ENCODE data around the gene ELMO2.

ELMO2 gene

GRCh38 chr20:46420878-46421277 lies 14.5 kb upstream of the ELMO2 start:
- Histone ChIP-seq H3K4me1 (ENCODE audit: insufficient read depth, low read length) (no peaks in the 10 kb centered on the region), H3K27me3 (ENCODE audit: insufficient read depth, low read length) (peaks cover 2% of the 10 kb centered on the region), H3K36me3 (ENCODE audit: insufficient read depth, low read length) (no peaks in the 10 kb centered on the region), H2AFZ (ENCODE audit: low read depth, low read length) (no peak overlapping the region), H3K4me3 (ENCODE audit: low read length) (no peak overlapping the region), H3K9me3 (ENCODE audit: low read length) (no peaks in the 10 kb centered on the region)

- no peaks in the 10 kb centered on the region for H3K4me1 ChIP-seq (ENCODE audit: insufficient read depth, low read length)
- H3K4me3 ChIP-seq (ENCODE audit: low read length): no peak overlapping the region
- no peaks in the 10 kb centered on the region for H3K36me3 ChIP-seq (ENCODE audit: insufficient read depth, low read length)
- H3K9me3 ChIP-seq (ENCODE audit: low read length): no peaks in the 10 kb centered on the region
- H2AFZ ChIP-seq (ENCODE audit: low read depth, low read length): no peak overlapping the region
- peaks cover 2% of the 10 kb centered on the region for H3K27me3 ChIP-seq (ENCODE audit: insufficient read depth, low read length)
Measured at GRCh38 chr20:46419882-46420281, 13.5 kb upstream of the ELMO2 start.

- no peaks in the 10 kb centered on the region for H3K27me3 ChIP-seq (ENCODE audit: insufficient read depth, low read length)
- H3K4me3 ChIP-seq (ENCODE audit: low read length): no peak overlapping the region
- H3K9me3 ChIP-seq (ENCODE audit: low read length): peaks cover 2% of the 10 kb centered on the region
- H2AFZ ChIP-seq (ENCODE audit: low read depth, low read length): no peak overlapping the region
- H3K36me3 ChIP-seq (ENCODE audit: insufficient read depth, low read length): no peaks in the 10 kb centered on the region
- H3K4me1 ChIP-seq (ENCODE audit: insufficient read depth, low read length): peaks cover 10% of the 10 kb centered on the region
Measured at GRCh38 chr20:46416839-46417238, 10.4 kb upstream of the ELMO2 start.

- Histone ChIP-seq H3K36me3 (ENCODE audit: insufficient read depth, low read length) (no peaks in the 10 kb centered on the region), H3K4me3 (ENCODE audit: low read length) (no peak overlapping the region), H3K27me3 (ENCODE audit: insufficient read depth, low read length) (no peaks in the 10 kb centered on the region), H2AFZ (ENCODE audit: low read depth, low read length) (no peak overlapping the region), H3K4me1 (ENCODE audit: insufficient read depth, low read length) (peaks cover 13% of the 10 kb centered on the region), H3K9me3 (ENCODE audit: low read length) (peaks cover 2% of the 10 kb centered on the region)
Measured at GRCh38 chr20:46416421-46416820, 10.0 kb upstream of the ELMO2 start.

GRCh38 chr20:46415773-46416172 lies 9.4 kb upstream of the ELMO2 start:
- no peaks in the 10 kb centered on the region for H3K36me3 ChIP-seq (ENCODE audit: insufficient read depth, low read length)
- peaks cover 13% of the 10 kb centered on the region for H3K4me1 ChIP-seq (ENCODE audit: insufficient read depth, low read length)
- peaks cover 2% of the 10 kb centered on the region for H3K9me3 ChIP-seq (ENCODE audit: low read length)
- no peak overlapping the region for H3K4me3 ChIP-seq (ENCODE audit: low read length)
- no peaks in the 10 kb centered on the region for H3K27me3 ChIP-seq (ENCODE audit: insufficient read depth, low read length)
- H2AFZ ChIP-seq (ENCODE audit: low read depth, low read length): no peak overlapping the region

GRCh38 chr20:46414608-46415007 lies 8.2 kb upstream of the ELMO2 start:
- no peak overlapping the region for H2AFZ ChIP-seq (ENCODE audit: low read depth, low read length)
- peaks cover 2% of the 10 kb centered on the region for H3K9me3 ChIP-seq (ENCODE audit: low read length)
- H3K27me3 ChIP-seq (ENCODE audit: insufficient read depth, low read length): no peaks in the 10 kb centered on the region

GRCh38 chr20:46411637-46412036 lies 5.2 kb upstream of the ELMO2 start:
- Histone ChIP-seq H3K4me3 (ENCODE audit: low read length) (no peak overlapping the region), H3K9me3 (ENCODE audit: low read length) (peaks cover 2% of the 10 kb centered on the region), H3K36me3 (ENCODE audit: insufficient read depth, low read length) (no peaks in the 10 kb centered on the region), H3K4me1 (ENCODE audit: insufficient read depth, low read length) (peaks cover 21% of the 10 kb centered on the region), H3K27me3 (ENCODE audit: insufficient read depth, low read length) (no peaks in the 10 kb centered on the region), H2AFZ (ENCODE audit: low read depth, low read length) (no peak overlapping the region)

More at GRCh38 chr20:46414608-46415007, 8.2 kb upstream of the ELMO2 start:
- Histone ChIP-seq H3K4me3 (ENCODE audit: low read length) (no peak overlapping the region), H3K36me3 (ENCODE audit: insufficient read depth, low read length) (no peaks in the 10 kb centered on the region), H3K4me1 (ENCODE audit: insufficient read depth, low read length) (peaks cover 15% of the 10 kb centered on the region)

GRCh38 chr20:46408281-46408731 lies 1.9 kb upstream of the ELMO2 start:
- Histone ChIP-seq H3K27me3 (ENCODE audit: insufficient read depth, low read length) (no peaks in the 10 kb centered on the region), H3K4me1 (ENCODE audit: insufficient read depth, low read length) (peaks cover 28% of the 10 kb centered on the region), H3K36me3 (ENCODE audit: insufficient read depth, low read length) (peaks cover 2% of the 10 kb centered on the region), H3K9me3 (ENCODE audit: low read length) (no peaks in the 10 kb centered on the region), H2AFZ (ENCODE audit: low read depth, low read length) (no peak overlapping the region), H3K4me3 (ENCODE audit: low read length) (no peak overlapping the region)

- Histone ChIP-seq H3K36me3 (ENCODE audit: insufficient read depth, low read length) (peaks cover 2% of the 10 kb centered on the region), H3K27me3 (ENCODE audit: insufficient read depth, low read length) (no peaks in the 10 kb centered on the region), H3K9me3 (ENCODE audit: low read length) (no peaks in the 10 kb centered on the region), H3K4me3 (ENCODE audit: low read length) (no peak overlapping the region), H3K4me1 (ENCODE audit: insufficient read depth, low read length) (peaks cover 26% of the 10 kb centered on the region), H2AFZ (ENCODE audit: low read depth, low read length) (no peak overlapping the region)
Measured at GRCh38 chr20:46407671-46407996, 1.2 kb upstream of the ELMO2 start.

GRCh38 chr20:46406986-46407670 lies 713 bp upstream of the ELMO2 start:
- Histone ChIP-seq H3K36me3 (ENCODE audit: insufficient read depth, low read length) (peaks cover 2% of the 10 kb centered on the region), H3K4me3 (ENCODE audit: low read length) (peak overlapping the region; percentile 79), H2AFZ (ENCODE audit: low read depth, low read length) (peak overlapping the region; percentile 85), H3K4me1 (ENCODE audit: insufficient read depth, low read length) (peaks cover 21% of the 10 kb centered on the region), H3K27me3 (ENCODE audit: insufficient read depth, low read length) (no peaks in the 10 kb centered on the region), H3K9me3 (ENCODE audit: low read length) (no peaks in the 10 kb centered on the region)

GRCh38 chr20:46402331-46402811 lies 4.0 kb downstream of the ELMO2 start:
- H3K4me1 ChIP-seq (ENCODE audit: insufficient read depth, low read length): peaks cover 13% of the 10 kb centered on the region
- H3K36me3 ChIP-seq (ENCODE audit: insufficient read depth, low read length): peaks cover 17% of the 10 kb centered on the region
- H3K4me3 ChIP-seq (ENCODE audit: low read length): no peak overlapping the region

GRCh38 chr20:46401478-46401860 lies 4.9 kb downstream of the ELMO2 start:
- Histone ChIP-seq H3K36me3 (ENCODE audit: insufficient read depth, low read length) (peaks cover 17% of the 10 kb centered on the region), H3K27me3 (ENCODE audit: insufficient read depth, low read length) (no peaks in the 10 kb centered on the region), H2AFZ (ENCODE audit: low read depth, low read length) (no peak overlapping the region), H3K4me3 (ENCODE audit: low read length) (no peak overlapping the region), H3K4me1 (ENCODE audit: insufficient read depth, low read length) (peaks cover 7% of the 10 kb centered on the region), H3K9me3 (ENCODE audit: low read length) (no peaks in the 10 kb centered on the region)

More at GRCh38 chr20:46402331-46402811, 4.0 kb downstream of the ELMO2 start:
- H2AFZ ChIP-seq (ENCODE audit: low read depth, low read length): no peak overlapping the region
- no peaks in the 10 kb centered on the region for H3K9me3 ChIP-seq (ENCODE audit: low read length)
- no peaks in the 10 kb centered on the region for H3K27me3 ChIP-seq (ENCODE audit: insufficient read depth, low read length)

- Histone ChIP-seq H3K9me3 (ENCODE audit: low read length) (no peaks in the 10 kb centered on the region), H3K27me3 (ENCODE audit: insufficient read depth, low read length) (no peaks in the 10 kb centered on the region), H2AFZ (ENCODE audit: low read depth, low read length) (no peak overlapping the region), H3K4me3 (ENCODE audit: low read length) (no peak overlapping the region), H3K4me1 (ENCODE audit: insufficient read depth, low read length) (peaks cover 7% of the 10 kb centered on the region), H3K36me3 (ENCODE audit: insufficient read depth, low read length) (peaks cover 17% of the 10 kb centered on the region)
Measured at GRCh38 chr20:46400828-46401477, 5.5 kb downstream of the ELMO2 start.
